PC-3 (cell line): Measurements from ENCODE around the gene PGS1. TPM values are rescaled to one million over a fixed set of nuclear protein-coding genes. Genes with fewer than 3 reads are reported as not detected.

Source experiments
- ATAC-seq: fragments of 200-7000 bp; cut with Tn5 transposase; 2 replicates; pipeline ENCODE4 v1.9.1; 2020; ENCODE audit warnings: mild to moderate bottlenecking, moderate library complexity
- BruUV-seq: library from RNA; stranded (reverse); fragments of 400-500 nt; replicated peaks from 2 replicates; lab custom pipeline; 2021; lab: Mats Ljungman, UMichigan
- CTCF ChIA-PET: fragments of 300-600 bp; sonication (Branson Sonifier 250); formaldehyde crosslinking; loops from one replicate; lab custom pipeline; 2022; ENCODE audit warnings: antibody characterized with exemption; lab: Charles Lee
- POLR2A ChIA-PET: fragments of 300-600 bp; sonication (Branson Sonifier 250); formaldehyde crosslinking; loops from one replicate; lab custom pipeline; 2022; ENCODE audit warnings: antibody characterized with exemption; ENCODE audit not compliant: unreplicated experiment; lab: Charles Lee
- DNase-seq: peaks from one replicate; pipeline ENCODE4 v3.0.0-alpha.2; 2015
- H2AFZ ChIP-seq: fragments of 300-600 bp; sonication (generic); 2 replicates; pipeline ENCODE4 v1.6.0; 2016; ENCODE audit warnings: antibody characterized with exemption, low read length
- H3F3A ChIP-seq: fragments of 300-600 bp; sonication (generic); one replicate; pipeline ENCODE4 v1.6.0; 2017; ENCODE audit warnings: antibody characterized with exemption, low read length, control low read depth, mild to moderate bottlenecking; ENCODE audit not compliant: unreplicated experiment
- H3K27ac ChIP-seq: fragments of 300-600 bp; sonication (generic); 2 replicates; pipeline ENCODE4 v1.5.1; 2016; ENCODE audit warnings: mild to moderate bottlenecking, low read length
- H3K27me3 ChIP-seq: fragments of 300-600 bp; sonication (generic); 2 replicates; pipeline ENCODE4 v1.6.1; 2016; ENCODE audit warnings: low read length, mixed read lengths
- H3K36me3 ChIP-seq: fragments of 300-600 bp; sonication (generic); 2 replicates; pipeline ENCODE4 v1.6.1; 2016; ENCODE audit warnings: low read depth, mixed run types, low read length, mixed read lengths
- H3K4me1 ChIP-seq: fragments of 300-600 bp; sonication (generic); 2 replicates; pipeline ENCODE4 v1.5.1; 2016; ENCODE audit warnings: low read length; ENCODE audit not compliant: insufficient read depth
- H3K4me2 ChIP-seq: fragments of 300-600 bp; sonication (generic); 2 replicates; pipeline ENCODE4 v1.6.0; 2016; ENCODE audit warnings: low read length
- H3K4me3 ChIP-seq: fragments of 300-600 bp; sonication (generic); 2 replicates; pipeline ENCODE4 v1.5.1; 2016; ENCODE audit warnings: mild to moderate bottlenecking, low read length, mixed read lengths
- H3K79me2 ChIP-seq: fragments of 300-600 bp; sonication (generic); 2 replicates; pipeline ENCODE4 v1.6.1; 2017; ENCODE audit warnings: low read length, mixed read lengths
- H3K9ac ChIP-seq: fragments of 300-600 bp; sonication (generic); 2 replicates; pipeline ENCODE4 v1.6.0; 2016; ENCODE audit warnings: mild to moderate bottlenecking, low read length
- H3K9me2 ChIP-seq: fragments of 300-600 bp; sonication (generic); replicated peaks from 2 replicates; pipeline ENCODE4 v1.6.1; 2016; ENCODE audit warnings: mixed run types, low read length, mixed read lengths
- H3K9me3 ChIP-seq: fragments of 300-600 bp; sonication (generic); 2 replicates; pipeline ENCODE4 v1.6.1; 2016; ENCODE audit warnings: low read length, mixed read lengths
- H4K20me1 ChIP-seq: fragments of 300-600 bp; sonication (generic); 2 replicates; pipeline ENCODE4 v1.6.1; 2016; ENCODE audit warnings: low read length, mixed read lengths
- CTCF ChIP-seq: fragments of 300-600 bp; sonication (generic); conservative IDR thresholded peaks from 2 replicates; pipeline ENCODE4 v1.5.1; 2017; ENCODE audit warnings: antibody characterized with exemption, low read depth, mild to moderate bottlenecking, low read length
- EZH2 ChIP-seq: fragments of 300-600 bp; sonication (generic); IDR thresholded peaks from one replicate; pipeline ENCODE4 v1.6.1; 2017; ENCODE audit warnings: antibody characterized with exemption, mild to moderate bottlenecking, low read length; ENCODE audit not compliant: unreplicated experiment
- EZH2phosphoT487 ChIP-seq: fragments of 300-600 bp; sonication (generic); IDR thresholded peaks from 2 replicates; pipeline ENCODE4 v1.6.1; 2018; ENCODE audit warnings: mild to moderate bottlenecking, antibody characterized with exemption, low read length, borderline replicate concordance
- intact Hi-C: fragments of 100-400 bp; cut with micrococcal nuclease; formaldehyde crosslinking; loops from 2 replicates; pipeline ENCODE4 v1.9.0; 2023
- total RNA-seq: library from RNA; depleted of rRNA; stranded (reverse); fragments of >200 nt; gene quantifications from 2 replicates; pipeline ENCODE4 v1.2.3, GENCODE V29; 2014

The PGS1 gene
- total RNA-seq, 1 experiment from 2014 or later = 47.0 TPM

GRCh38 chr17:78379131-78379491, 662 bp downstream of the PGS1 start:
- Histone ChIP-seq H3K27ac (peak overlapping the region; percentile 76), H3K9me2 (no peaks in the 10 kb centered on the region), H3K4me1 (peaks cover 71% of the 10 kb centered on the region), H2AFZ (peak overlapping the region; percentile 94), H3K79me2 (peaks cover 57% of the 10 kb centered on the region), H3K9ac (peak overlapping the region; percentile 89), H3F3A (peaks cover 9% of the 10 kb centered on the region), H3K4me3 (peak overlapping the region; percentile 78), H3K9me3 (no peaks in the 10 kb centered on the region), H3K4me2 (peak overlapping the region; percentile 81), H3K36me3 (peaks cover 7% of the 10 kb centered on the region; the same call in 1 of the 2 replicates), H3K27me3 (no peaks in the 10 kb centered on the region), H4K20me1 (peaks cover 29% of the 10 kb centered on the region)
- TSS peak; percentile 60 for BruUV-seq
- intact Hi-C loops = loop anchor here (2.0 kb wide), 1 partner anchor 18 kb away; the partner anchor contains the start of gene SOCS3
- TF ChIP-seq EZH2phosphoT487 (no peak), EZH2 (no peak), CTCF (no peak)
- POLR2A ChIA-PET = interaction anchor here (0.6 kb wide), 2 partner anchors 66 to 328 kb away, joined by 4 to 6 read pairs; no protein-coding TSS in a partner anchor
- ATAC-seq = peak; percentile 54
- CTCF ChIA-PET = interaction anchor here (0.6 kb wide), 1 partner anchor 11 kb away, joined by 3 read pairs; no protein-coding TSS in a partner anchor
- DNase-seq = peak; percentile 81

GRCh38 chr17:78380370-78380769, 1.9 kb downstream of the PGS1 start:
- Histone ChIP-seq H3K79me2 (peaks cover 69% of the 10 kb centered on the region), H3K27ac (no peak overlapping the region), H3K4me3 (no peak overlapping the region), H3K4me2 (peak overlapping the region; percentile 81), H3K36me3 (peaks cover 13% of the 10 kb centered on the region; the same call in 1 of the 2 replicates), H3K9me2 (no peaks in the 10 kb centered on the region), H3K9me3 (no peaks in the 10 kb centered on the region), H2AFZ (no peak overlapping the region), H3K27me3 (no peaks in the 10 kb centered on the region), H3K4me1 (peaks cover 62% of the 10 kb centered on the region), H3F3A (peaks cover 9% of the 10 kb centered on the region), H3K9ac (no peak overlapping the region), H4K20me1 (peaks cover 36% of the 10 kb centered on the region)
- intact Hi-C loops = no loop called here
- ChIA-PET CTCF (no interaction called here), POLR2A (no interaction called here)
- ATAC-seq = no peak
- no peak for DNase-seq
- TSS peak; percentile 16 for BruUV-seq
- TF ChIP-seq EZH2 (no peak), CTCF (no peak), EZH2phosphoT487 (no peak)

GRCh38 chr17:78381601-78382232, 3.3 kb downstream of the PGS1 start:
- CTCF ChIA-PET = interaction anchor here (0.6 kb wide), 2 partner anchors 20 to 70 kb away, joined by 5 to 6 read pairs; no protein-coding TSS in a partner anchor

More at GRCh38 chr17:78381601-78382232, 3.3 kb downstream of the PGS1 start:
- H3K4me2 ChIP-seq = peak overlapping the region; percentile 5; the same call in 1 of the 2 replicates
- peaks cover 52% of the 10 kb centered on the region for H3K4me1 ChIP-seq
- no peak overlapping the region for H3K27ac ChIP-seq
- TF ChIP-seq EZH2phosphoT487 = no peak
- no peak for TF ChIP-seq EZH2
- no peak for TF ChIP-seq CTCF
- no TSS peak for BruUV-seq
- no peak for ATAC-seq
- H4K20me1 ChIP-seq = peaks cover 48% of the 10 kb centered on the region
- H3K9me3 ChIP-seq = no peaks in the 10 kb centered on the region
- H3F3A ChIP-seq = no peaks in the 10 kb centered on the region
- intact Hi-C loops = no loop called here
- no peak overlapping the region for H3K9ac ChIP-seq
- H3K9me2 ChIP-seq = no peaks in the 10 kb centered on the region
- no peak overlapping the region for H3K4me3 ChIP-seq
- H3K79me2 ChIP-seq = peaks cover 83% of the 10 kb centered on the region
- POLR2A ChIA-PET = no interaction called here
- H3K36me3 ChIP-seq = peaks cover 13% of the 10 kb centered on the region; the same call in 1 of the 2 replicates
- no peaks in the 10 kb centered on the region for H3K27me3 ChIP-seq
- no peak for DNase-seq
- H2AFZ ChIP-seq = no peak overlapping the region
